Activated CD4-positive, CD25-positive, alpha-beta regulatory T cell treated with anti-CD3 and anti-CD28 coated beads, Interleukin-2, amount 50 U/mL, for 72 hours (primary cell): ENCODE results near the gene SQSTM1.
A peak's percentile ranks its signal among the peaks of the same experiment; 100 is the strongest.
"Not testable (repeated sequence)": the region's sequence is repeated elsewhere in the genome, so short reads cannot be mapped to it uniquely, and the experiment has no call there.

ENCODE experiments used
- DNase-seq: peaks from one replicate; pipeline ENCODE4 v3.0.0; 2021

SQSTM1 gene

GRCh38 chr5:179820483-179821297, at the start of gene SQSTM1:
SQSTM1 (plus strand) TSS chr5:179820905; CDS start chr5:179820937, 32 bp downstream.
- peak; percentile 90 for DNase-seq

- DNase-seq: no peak
Measured at GRCh38 chr5:179771311-179771895, 49.3 kb upstream of the SQSTM1 start.

- DNase-seq: no peak
Measured at GRCh38 chr5:179772351-179772750, 48.4 kb upstream of the SQSTM1 start.

- no peak for DNase-seq
Measured at GRCh38 chr5:179773686-179774040, 47.0 kb upstream of the SQSTM1 start.

GRCh38 chr5:179774442-179774841, 46.3 kb upstream of the SQSTM1 start:
- no peak for DNase-seq

GRCh38 chr5:179776411-179776938, 44.2 kb upstream of the SQSTM1 start:
- DNase-seq: no peak

- DNase-seq: no peak
Measured at GRCh38 chr5:179777456-179777855, 43.2 kb upstream of the SQSTM1 start.

- no peak for DNase-seq
Measured at GRCh38 chr5:179777909-179778308, 42.8 kb upstream of the SQSTM1 start.

GRCh38 chr5:179778591-179778990, 42.1 kb upstream of the SQSTM1 start:
- DNase-seq: no peak

GRCh38 chr5:179779826-179780225, 40.9 kb upstream of the SQSTM1 start:
- no peak for DNase-seq

- DNase-seq: no peak
Measured at GRCh38 chr5:179780362-179780761, 40.3 kb upstream of the SQSTM1 start.

GRCh38 chr5:179781846-179782245, 38.9 kb upstream of the SQSTM1 start:
- DNase-seq: no peak

- DNase-seq: no peak
Measured at GRCh38 chr5:179783128-179783527, 37.6 kb upstream of the SQSTM1 start.

- no peak for DNase-seq
Measured at GRCh38 chr5:179786861-179787260, 33.8 kb upstream of the SQSTM1 start.

- DNase-seq: no peak
Measured at GRCh38 chr5:179788193-179788854, 32.4 kb upstream of the SQSTM1 start.

- DNase-seq: not testable (repeated sequence)
Measured at GRCh38 chr5:179789278-179789677, 31.4 kb upstream of the SQSTM1 start.

- DNase-seq: no peak
Measured at GRCh38 chr5:179791881-179792611, 28.7 kb upstream of the SQSTM1 start.

GRCh38 chr5:179792612-179793467, 27.9 kb upstream of the SQSTM1 start:
- DNase-seq: no peak

GRCh38 chr5:179793468-179794139, 27.1 kb upstream of the SQSTM1 start, which contains the start of gene LTC4S:
LTC4S (plus strand) TSS chr5:179793986; CDS start chr5:179794081, 95 bp downstream.
- no peak for DNase-seq

GRCh38 chr5:179794171-179794570, 26.5 kb upstream of the SQSTM1 start:
- DNase-seq: no peak

- no peak for DNase-seq
Measured at GRCh38 chr5:179794575-179794974, 26.1 kb upstream of the SQSTM1 start.
